Central memory CD8-positive, alpha-beta T cell (primary cell): Measurements from ENCODE around the gene ABCA10.

Experiments used
- ATAC-seq: fragments of 150-1000 bp; cut with Tn5 transposase; replicated peaks from 2 replicates; pipeline ENCODE4 v1.10.0; 2022; ENCODE audit warnings: mild to moderate bottlenecking, moderate FRiP score, moderate number of reproducible peaks; ENCODE audit not compliant: poor library complexity, severe bottlenecking; ENCODE audit errors: extremely low read depth
- DNase-seq, 2 donors: peaks; one replicate each; pipeline ENCODE4 v3.0.0; 2021; ENCODE audit warnings: low spot score in 2 of 2
- H3K27ac Mint-ChIP-seq: one replicate; pipeline ENCODE4 v1.8.0; 2022; ENCODE audit warnings: low read depth, mild to moderate bottlenecking, moderate library complexity, mixed read lengths
- H3K27me3 Mint-ChIP-seq: one replicate; pipeline ENCODE4 v1.8.0; 2022; ENCODE audit warnings: mixed read lengths
- H3K36me3 Mint-ChIP-seq: one replicate; pipeline ENCODE4 v1.8.0; 2022; ENCODE audit warnings: mild to moderate bottlenecking, moderate library complexity, mixed read lengths; ENCODE audit not compliant: insufficient read depth
- H3K4me1 Mint-ChIP-seq: one replicate; pipeline ENCODE4 v1.8.0; 2022; ENCODE audit warnings: mixed read lengths
- H3K4me3 Mint-ChIP-seq: one replicate; pipeline ENCODE4 v1.8.0; 2022; ENCODE audit warnings: mild to moderate bottlenecking, moderate library complexity, mixed read lengths
- H3K9me3 Mint-ChIP-seq: one replicate; pipeline ENCODE4 v1.8.0; 2022; ENCODE audit warnings: mixed read lengths

The ABCA10 gene

DNA sequence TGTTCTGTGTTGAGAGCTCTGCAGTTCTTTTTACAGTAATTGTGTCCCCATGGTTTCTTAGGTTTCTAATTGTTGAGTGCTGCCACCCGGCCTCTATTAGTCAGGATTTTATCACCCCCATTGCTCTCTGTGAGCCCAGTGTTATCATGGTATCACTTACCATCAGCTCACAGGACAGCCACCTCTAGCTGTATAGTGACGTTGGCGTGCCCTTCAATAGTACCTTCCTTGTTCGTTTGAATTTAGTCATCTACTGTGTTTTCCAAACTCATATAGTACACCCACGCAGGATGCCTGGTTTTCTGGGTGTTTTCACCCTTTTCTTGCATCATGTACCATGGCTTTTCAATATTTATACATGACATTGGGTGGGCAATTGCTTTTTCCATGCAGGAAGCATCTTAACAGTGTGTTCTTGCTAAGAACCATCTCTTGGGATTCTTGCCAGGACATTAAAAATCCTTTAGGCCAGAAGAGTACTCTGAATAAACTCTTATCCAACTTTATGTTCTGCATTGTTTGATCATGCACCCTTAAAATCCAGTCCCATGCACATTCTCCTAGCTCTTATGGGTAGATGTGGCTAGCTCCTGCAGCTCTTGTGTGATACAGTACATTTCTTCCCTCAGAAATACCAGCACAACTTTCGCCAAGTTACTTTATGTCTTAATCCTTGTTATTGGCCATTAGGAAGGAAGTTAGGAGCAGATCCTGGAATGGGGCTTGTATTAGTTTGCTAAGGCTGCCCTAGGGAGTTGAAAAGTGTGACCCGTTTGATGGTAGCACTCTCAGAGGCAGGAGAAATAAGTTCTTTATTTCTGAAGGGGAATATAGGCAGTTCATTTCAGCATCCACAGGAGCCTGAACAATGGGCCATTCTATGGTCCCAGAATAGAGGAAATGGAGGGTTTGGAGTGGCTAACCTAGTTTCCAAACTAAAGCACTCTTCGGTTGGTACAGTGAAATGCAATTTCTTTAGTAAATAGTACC is 11.3 kb upstream of the ABCA10 start:
- Mint-ChIP-seq H3K27ac (no peak overlapping the region), H3K36me3 (peaks cover 4% of the 10 kb centered on the region), H3K27me3 (no peaks in the 10 kb centered on the region), H3K4me1 (peaks cover 4% of the 10 kb centered on the region), H3K4me3 (no peak overlapping the region), H3K9me3 (no peaks in the 10 kb centered on the region)
- no peak for ATAC-seq
- DNase-seq = no peak

- Mint-ChIP-seq H3K9me3 (peaks cover 9% of the 10 kb centered on the region), H3K4me3 (no peak overlapping the region), H3K27ac (no peak overlapping the region), H3K4me1 (peaks cover 4% of the 10 kb centered on the region), H3K36me3 (peaks cover 2% of the 10 kb centered on the region), H3K27me3 (no peaks in the 10 kb centered on the region)
- ATAC-seq (no peak), DNase-seq (no peak)
Measured at GRCh38 chr17:69236946-69237345, 8.3 kb upstream of the ABCA10 start.

DNA sequence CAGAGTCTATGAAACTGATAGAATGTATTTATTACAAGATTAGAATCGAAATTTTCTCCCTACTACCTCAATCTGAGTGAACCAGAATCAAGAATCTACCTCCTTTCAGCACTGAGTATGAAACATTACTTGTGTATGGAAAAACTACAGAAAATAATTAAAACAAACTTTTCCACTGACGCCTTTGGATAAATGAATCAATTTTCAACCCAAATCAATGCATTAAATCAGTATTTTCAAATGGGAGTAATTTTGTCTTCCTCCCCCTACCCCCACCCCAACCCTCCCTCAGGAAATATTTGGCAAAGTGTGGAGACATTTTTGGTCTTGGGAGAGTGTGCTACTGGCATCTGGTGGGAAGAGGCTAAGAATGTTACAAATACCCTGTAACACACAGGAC is 7.8 kb upstream of the ABCA10 start:
- no peaks in the 10 kb centered on the region for H3K27me3 Mint-ChIP-seq
- H3K36me3 Mint-ChIP-seq = peaks cover 2% of the 10 kb centered on the region
- DNase-seq (no peak), ATAC-seq (no peak)
- H3K27ac Mint-ChIP-seq = no peak overlapping the region
- H3K9me3 Mint-ChIP-seq = peaks cover 12% of the 10 kb centered on the region
- H3K4me3 Mint-ChIP-seq = no peak overlapping the region
- H3K4me1 Mint-ChIP-seq = peaks cover 4% of the 10 kb centered on the region

- ATAC-seq (no peak), DNase-seq (peak; percentile 20 to 25)
- H3K27ac Mint-ChIP-seq = no peak overlapping the region
- no peak overlapping the region for H3K4me3 Mint-ChIP-seq
- H3K27me3 Mint-ChIP-seq = no peaks in the 10 kb centered on the region
- peaks cover 4% of the 10 kb centered on the region for H3K4me1 Mint-ChIP-seq
- peaks cover 12% of the 10 kb centered on the region for H3K9me3 Mint-ChIP-seq
- H3K36me3 Mint-ChIP-seq = peaks cover under 1% of the 10 kb centered on the region
Measured at GRCh38 chr17:69235338-69236058, 6.9 kb upstream of the ABCA10 start.

GRCh38 chr17:69232650-69233049 is 4.0 kb upstream of the ABCA10 start:
- no peak for DNase-seq
- Mint-ChIP-seq H3K27me3 (no peaks in the 10 kb centered on the region), H3K4me1 (peaks cover 4% of the 10 kb centered on the region), H3K36me3 (no peaks in the 10 kb centered on the region), H3K9me3 (peaks cover 12% of the 10 kb centered on the region), H3K27ac (no peak overlapping the region), H3K4me3 (no peak overlapping the region)
- no peak for ATAC-seq

DNA sequence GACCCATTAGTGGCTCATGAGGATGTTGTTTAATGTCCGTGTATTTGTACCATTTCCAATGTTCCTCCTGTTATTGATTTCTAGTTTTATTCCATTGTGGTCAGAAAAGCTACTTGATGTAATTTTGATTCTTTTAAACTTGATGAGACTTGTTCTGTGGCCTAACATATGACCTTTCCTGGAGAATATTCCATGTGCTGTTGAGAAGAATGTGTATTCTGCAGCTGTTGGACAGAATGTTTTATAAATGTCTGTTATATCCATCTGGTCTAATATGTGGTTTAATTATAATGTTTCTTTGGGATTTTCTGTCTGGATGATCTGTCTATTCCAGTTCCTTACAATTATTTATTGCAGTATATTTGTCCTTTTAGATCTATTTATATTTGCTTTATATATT is 2.9 kb upstream of the ABCA10 start:
- H3K36me3 Mint-ChIP-seq = no peaks in the 10 kb centered on the region
- H3K9me3 Mint-ChIP-seq = peaks cover 12% of the 10 kb centered on the region
- no peak overlapping the region for H3K4me3 Mint-ChIP-seq
- DNase-seq (no peak), ATAC-seq (no peak)
- peaks cover 4% of the 10 kb centered on the region for H3K4me1 Mint-ChIP-seq
- H3K27me3 Mint-ChIP-seq = no peaks in the 10 kb centered on the region
- H3K27ac Mint-ChIP-seq = no peak overlapping the region

- ATAC-seq (no peak), DNase-seq (no peak)
- peaks cover 4% of the 10 kb centered on the region for H3K4me1 Mint-ChIP-seq
- no peaks in the 10 kb centered on the region for H3K36me3 Mint-ChIP-seq
- H3K27ac Mint-ChIP-seq = no peak overlapping the region
- H3K4me3 Mint-ChIP-seq = no peak overlapping the region
- H3K9me3 Mint-ChIP-seq = peaks cover 12% of the 10 kb centered on the region
- no peaks in the 10 kb centered on the region for H3K27me3 Mint-ChIP-seq
Measured at GRCh38 chr17:69230939-69231338, 2.3 kb upstream of the ABCA10 start.

DNA sequence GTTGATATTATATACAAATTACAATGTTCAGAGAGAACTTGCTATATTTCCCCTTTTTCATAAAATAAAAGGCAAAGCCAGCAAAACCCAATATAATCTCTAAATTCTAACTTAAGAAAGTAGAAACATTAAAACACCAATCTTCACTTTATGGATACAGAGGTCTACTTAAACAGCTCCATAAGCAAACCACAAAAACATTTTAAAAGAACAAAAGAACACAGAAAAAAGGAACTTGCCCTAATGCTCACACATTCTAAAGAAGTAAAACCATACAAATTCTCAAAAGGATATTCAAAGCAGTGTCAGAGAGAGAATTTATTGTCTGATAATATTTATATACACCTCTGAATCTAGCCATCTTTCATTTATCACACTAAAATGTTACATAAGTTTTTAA is 606 bp downstream of the ABCA10 start:
- H3K4me1 Mint-ChIP-seq = no peaks in the 10 kb centered on the region
- H3K27ac Mint-ChIP-seq = no peak overlapping the region
- H3K27me3 Mint-ChIP-seq = no peaks in the 10 kb centered on the region
- ATAC-seq (no peak), DNase-seq (no peak)
- H3K36me3 Mint-ChIP-seq = no peaks in the 10 kb centered on the region
- peaks cover 8% of the 10 kb centered on the region for H3K9me3 Mint-ChIP-seq
- H3K4me3 Mint-ChIP-seq = no peak overlapping the region

DNA sequence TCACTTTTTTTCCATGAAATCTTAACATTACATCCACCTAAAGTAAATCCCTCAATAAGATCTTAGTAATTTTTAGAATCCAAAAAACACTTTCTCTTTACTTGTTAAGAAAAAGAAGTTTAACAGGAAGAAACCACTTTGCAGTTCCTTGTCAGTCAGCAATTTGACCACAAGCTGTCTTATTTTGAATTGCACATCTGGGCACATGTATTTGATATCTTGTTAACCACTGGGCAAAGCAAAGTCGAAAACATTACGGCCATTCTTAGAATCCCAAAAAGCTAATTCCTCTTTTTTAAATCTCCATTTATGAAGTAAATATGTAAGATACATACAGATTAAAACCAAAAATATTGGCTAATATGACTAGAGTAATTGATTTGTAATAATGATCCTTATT is 1.1 kb downstream of the ABCA10 start:
- DNase-seq (no peak), ATAC-seq (no peak)
- Mint-ChIP-seq H3K9me3 (peaks cover 5% of the 10 kb centered on the region), H3K27me3 (no peaks in the 10 kb centered on the region), H3K36me3 (no peaks in the 10 kb centered on the region), H3K4me3 (no peak overlapping the region), H3K4me1 (no peaks in the 10 kb centered on the region), H3K27ac (no peak overlapping the region)

DNA sequence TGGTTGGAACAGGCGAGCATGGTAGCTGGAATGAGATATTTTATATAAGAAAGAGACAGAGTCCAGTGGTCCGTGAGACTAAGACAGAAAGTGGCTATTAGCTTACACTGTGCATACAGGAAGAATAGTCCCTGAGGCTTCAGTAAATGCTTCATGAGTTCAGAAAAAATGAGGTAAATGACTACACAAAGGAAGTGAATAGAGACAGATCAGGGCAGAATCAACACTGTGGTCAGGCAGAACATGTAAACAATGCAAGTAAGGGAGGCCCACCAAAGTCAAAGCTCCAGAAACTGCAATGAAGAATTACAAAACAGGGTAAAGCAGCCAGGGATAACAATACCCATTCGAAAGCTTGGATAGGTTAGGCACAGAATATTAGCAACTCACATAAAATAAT is 4.8 kb downstream of the ABCA10 start:
- DNase-seq = no peak

DNA sequence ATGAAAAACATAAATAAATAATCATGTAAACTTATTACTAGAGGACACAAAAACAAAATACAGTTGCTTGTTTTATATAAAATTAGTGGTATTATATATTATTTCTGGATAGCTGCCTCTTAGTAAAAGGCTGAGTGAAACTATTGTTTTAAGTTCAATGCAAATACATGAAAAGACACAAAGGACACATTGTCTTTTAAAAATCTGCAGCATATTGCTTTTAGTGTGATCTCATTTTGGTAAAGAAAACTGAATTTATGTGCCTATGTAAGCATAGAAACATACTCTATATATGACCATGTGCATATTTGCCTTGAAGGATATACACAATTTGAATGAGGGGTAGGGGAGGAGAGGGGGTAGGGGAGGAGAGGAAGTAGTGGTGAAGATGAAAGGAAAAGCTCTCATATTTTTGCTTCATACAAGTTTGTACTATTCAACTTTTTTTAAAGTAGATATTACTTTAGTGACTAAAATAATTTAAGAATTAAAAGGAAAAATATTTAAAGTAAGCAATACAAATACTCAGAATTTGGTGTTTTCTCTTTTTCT is 5.8 kb downstream of the ABCA10 start:
- Mint-ChIP-seq H3K36me3 (no peaks in the 10 kb centered on the region), H3K27ac (no peak overlapping the region), H3K27me3 (no peaks in the 10 kb centered on the region), H3K4me3 (no peak overlapping the region), H3K4me1 (no peaks in the 10 kb centered on the region), H3K9me3 (no peaks in the 10 kb centered on the region)
- DNase-seq (no peak), ATAC-seq (no peak)

More for the DNA sequence above, 4.8 kb downstream of the ABCA10 start:
- no peaks in the 10 kb centered on the region for H3K9me3 Mint-ChIP-seq
- H3K27me3 Mint-ChIP-seq = no peaks in the 10 kb centered on the region
- no peak overlapping the region for H3K27ac Mint-ChIP-seq
- no peak overlapping the region for H3K4me3 Mint-ChIP-seq
- no peaks in the 10 kb centered on the region for H3K36me3 Mint-ChIP-seq
- no peak for ATAC-seq
- no peaks in the 10 kb centered on the region for H3K4me1 Mint-ChIP-seq

GRCh38 chr17:69220098-69220497 is 8.5 kb downstream of the ABCA10 start:
- ATAC-seq (no peak), DNase-seq (no peak)
- Mint-ChIP-seq H3K36me3 (no peaks in the 10 kb centered on the region), H3K27ac (no peak overlapping the region), H3K4me3 (no peak overlapping the region), H3K4me1 (no peaks in the 10 kb centered on the region), H3K9me3 (no peaks in the 10 kb centered on the region), H3K27me3 (no peaks in the 10 kb centered on the region)
